Hepatocyte (in vitro differentiated cells): ENCODE results near the gene SPR.

Experiments used
- EZH2phosphoT487 ChIP-seq: fragments of 200-600 bp; sonication (generic); IDR thresholded peaks from one replicate; pipeline ENCODE4 v1.6.1; 2018; ENCODE audit warnings: antibody characterized with exemption, mild to moderate bottlenecking, low read depth, moderate library complexity; ENCODE audit not compliant: unreplicated experiment, severe bottlenecking
- TF ChIP-seq, protein P1 (sequence below): fragments of 200-600 bp; sonication (generic); IDR thresholded peaks from 2 replicates; pipeline ENCODE4 v1.5.1; 2016; ENCODE audit warnings: antibody characterized with exemption, mild to moderate bottlenecking; ENCODE audit not compliant: poor library complexity

DNA sequence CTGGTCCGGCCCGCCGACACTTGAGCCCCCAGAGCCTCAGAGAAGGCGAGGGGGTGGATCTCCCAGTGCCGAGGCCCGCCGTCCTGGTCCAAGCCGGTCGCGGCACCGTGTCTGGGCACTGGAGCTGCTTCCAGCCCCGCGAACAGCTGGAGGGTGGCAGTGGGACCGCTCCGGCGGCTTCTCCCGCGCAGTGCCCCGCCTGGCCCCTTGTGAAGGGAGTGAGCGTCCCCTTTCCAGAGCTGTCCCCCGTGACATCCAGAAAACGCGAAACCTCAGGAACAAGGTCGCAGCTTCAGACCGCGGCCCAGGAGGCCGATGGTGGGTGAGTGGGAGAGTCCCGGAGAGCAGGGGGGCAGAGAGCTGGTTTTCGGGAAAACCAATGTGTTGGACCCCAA is 29.5 kb downstream of the SPR start:
- TF ChIP-seq, protein P1, sequence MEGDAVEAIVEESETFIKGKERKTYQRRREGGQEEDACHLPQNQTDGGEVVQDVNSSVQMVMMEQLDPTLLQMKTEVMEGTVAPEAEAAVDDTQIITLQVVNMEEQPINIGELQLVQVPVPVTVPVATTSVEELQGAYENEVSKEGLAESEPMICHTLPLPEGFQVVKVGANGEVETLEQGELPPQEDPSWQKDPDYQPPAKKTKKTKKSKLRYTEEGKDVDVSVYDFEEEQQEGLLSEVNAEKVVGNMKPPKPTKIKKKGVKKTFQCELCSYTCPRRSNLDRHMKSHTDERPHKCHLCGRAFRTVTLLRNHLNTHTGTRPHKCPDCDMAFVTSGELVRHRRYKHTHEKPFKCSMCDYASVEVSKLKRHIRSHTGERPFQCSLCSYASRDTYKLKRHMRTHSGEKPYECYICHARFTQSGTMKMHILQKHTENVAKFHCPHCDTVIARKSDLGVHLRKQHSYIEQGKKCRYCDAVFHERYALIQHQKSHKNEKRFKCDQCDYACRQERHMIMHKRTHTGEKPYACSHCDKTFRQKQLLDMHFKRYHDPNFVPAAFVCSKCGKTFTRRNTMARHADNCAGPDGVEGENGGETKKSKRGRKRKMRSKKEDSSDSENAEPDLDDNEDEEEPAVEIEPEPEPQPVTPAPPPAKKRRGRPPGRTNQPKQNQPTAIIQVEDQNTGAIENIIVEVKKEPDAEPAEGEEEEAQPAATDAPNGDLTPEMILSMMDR: no peak
- TF ChIP-seq EZH2phosphoT487: peak; percentile 71
